OCI-LY3 (cell line): Measurements from ENCODE around the gene FLYWCH2.

Experiments
- H2AFZ ChIP-seq: fragments of 200-600, 300-600 bp; shearing (Covaris generic); 2 replicates; pipeline ENCODE4 v1.6.0; 2014; ENCODE audit warnings: antibody characterized with exemption, low read depth, low read length
- H3K27ac ChIP-seq: fragments of 200-600, 300-600 bp; sonication (generic); 2 replicates; pipeline ENCODE4 v1.5.1; 2014; ENCODE audit warnings: mild to moderate bottlenecking, low read length, moderate library complexity, mixed read lengths
- H3K27me3 ChIP-seq: fragments of 200-600, 300-600 bp; sonication (generic); 2 replicates; pipeline ENCODE4 v1.6.1; 2014; ENCODE audit warnings: low read depth, low read length, mixed read lengths
- H3K36me3 ChIP-seq: fragments of 200-600, 300-600 bp; sonication (generic); replicated peaks from 2 replicates; pipeline ENCODE3; 2014; ENCODE audit warnings: low read depth, low read length, mixed read lengths
- H3K4me1 ChIP-seq: fragments of 300-600, 200-600 bp; sonication (generic); 2 replicates; pipeline ENCODE4 v1.6.1; 2014; ENCODE audit warnings: low read length, mixed read lengths
- H3K4me2 ChIP-seq: fragments of 200-600, 300-600 bp; sonication (generic); 2 replicates; pipeline ENCODE4 v1.6.1; 2014; ENCODE audit warnings: low read length, mixed read lengths
- H3K4me3 ChIP-seq: fragments of 300-600, 200-600 bp; sonication (generic); 2 replicates; pipeline ENCODE4 v1.5.1; 2014; ENCODE audit warnings: antibody characterized with exemption, mild to moderate bottlenecking, low read length, moderate library complexity
- H3K79me2 ChIP-seq: fragments of 300-600, 200-600 bp; shearing (Covaris generic); 2 replicates; pipeline ENCODE4 v1.6.1; 2014; ENCODE audit warnings: mild to moderate bottlenecking, low read length, mixed read lengths
- H3K9ac ChIP-seq: fragments of 300-600, 200-600 bp; shearing (Covaris generic); 2 replicates; pipeline ENCODE4 v1.6.0; 2014; ENCODE audit warnings: mild to moderate bottlenecking, low read length, moderate library complexity
- H3K9me3 ChIP-seq: fragments of 200-600, 300-600 bp; shearing (Covaris generic); 2 replicates; pipeline ENCODE4 v1.6.1; 2014; ENCODE audit warnings: low read length, mixed read lengths; ENCODE audit not compliant: insufficient read depth
- H4K20me1 ChIP-seq: fragments of 200-600, 300-600 bp; sonication (generic); 2 replicates; pipeline ENCODE4 v1.6.1; 2016; ENCODE audit warnings: low read length, mixed read lengths; ENCODE audit not compliant: insufficient read depth
- EZH2phosphoT487 ChIP-seq: fragments of 200-600 bp; shearing (Covaris generic); IDR thresholded peaks from 2 replicates; pipeline ENCODE4 v1.6.1; 2018; ENCODE audit warnings: antibody characterized with exemption, mixed run types, low read depth
- TF ChIP-seq, protein P1 (sequence below): fragments of 200-600, 300-600 bp; sonication (generic); IDR thresholded peaks from 2 replicates; pipeline ENCODE4 v1.5.1; 2014; ENCODE audit warnings: antibody characterized with exemption, low read length, low read depth

Gene FLYWCH2

DNA sequence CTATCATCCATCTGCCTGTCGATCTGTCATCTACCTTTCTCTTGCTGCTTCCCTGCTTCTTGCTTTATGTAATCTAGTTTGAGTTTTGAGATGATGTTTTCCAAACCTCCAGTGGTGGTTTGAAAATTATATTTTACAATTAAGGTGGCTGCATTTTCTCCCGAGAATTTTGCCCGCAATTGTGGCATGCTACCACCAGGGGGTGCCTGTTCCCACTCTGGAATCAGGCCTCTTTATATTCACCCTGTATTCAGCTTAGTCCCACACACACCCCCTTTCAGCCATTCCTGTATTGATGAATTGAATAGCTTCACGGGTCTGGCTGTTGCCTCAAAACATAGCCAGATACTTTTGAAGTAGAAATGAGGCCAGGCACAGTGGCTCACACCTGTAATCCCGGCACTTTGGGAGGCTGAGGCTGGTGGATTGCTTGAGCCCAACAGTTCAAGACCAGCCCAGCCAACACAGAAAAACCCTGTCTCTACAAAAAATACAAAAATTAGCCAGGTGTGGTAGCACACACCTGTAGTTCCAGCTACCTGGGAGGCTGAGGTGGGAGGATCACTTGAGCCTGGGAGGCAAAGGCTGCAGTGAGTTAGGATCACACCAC, 28.2 kb upstream of the FLYWCH2 start:
- no peaks in the 10 kb centered on the region for H3K27me3 ChIP-seq
- no peak overlapping the region for H3K4me2 ChIP-seq
- H3K9ac ChIP-seq: no peak overlapping the region
- H3K4me3 ChIP-seq: no peak overlapping the region
- H3K36me3 ChIP-seq: no peaks in the 10 kb centered on the region
- peaks cover 6% of the 10 kb centered on the region; the same call in 1 of the 2 replicates for H3K9me3 ChIP-seq
- no peaks in the 10 kb centered on the region for H3K4me1 ChIP-seq
- no peak for TF ChIP-seq EZH2phosphoT487
- TF ChIP-seq, protein P1, sequence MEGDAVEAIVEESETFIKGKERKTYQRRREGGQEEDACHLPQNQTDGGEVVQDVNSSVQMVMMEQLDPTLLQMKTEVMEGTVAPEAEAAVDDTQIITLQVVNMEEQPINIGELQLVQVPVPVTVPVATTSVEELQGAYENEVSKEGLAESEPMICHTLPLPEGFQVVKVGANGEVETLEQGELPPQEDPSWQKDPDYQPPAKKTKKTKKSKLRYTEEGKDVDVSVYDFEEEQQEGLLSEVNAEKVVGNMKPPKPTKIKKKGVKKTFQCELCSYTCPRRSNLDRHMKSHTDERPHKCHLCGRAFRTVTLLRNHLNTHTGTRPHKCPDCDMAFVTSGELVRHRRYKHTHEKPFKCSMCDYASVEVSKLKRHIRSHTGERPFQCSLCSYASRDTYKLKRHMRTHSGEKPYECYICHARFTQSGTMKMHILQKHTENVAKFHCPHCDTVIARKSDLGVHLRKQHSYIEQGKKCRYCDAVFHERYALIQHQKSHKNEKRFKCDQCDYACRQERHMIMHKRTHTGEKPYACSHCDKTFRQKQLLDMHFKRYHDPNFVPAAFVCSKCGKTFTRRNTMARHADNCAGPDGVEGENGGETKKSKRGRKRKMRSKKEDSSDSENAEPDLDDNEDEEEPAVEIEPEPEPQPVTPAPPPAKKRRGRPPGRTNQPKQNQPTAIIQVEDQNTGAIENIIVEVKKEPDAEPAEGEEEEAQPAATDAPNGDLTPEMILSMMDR: peak; percentile 60
- no peak overlapping the region for H2AFZ ChIP-seq
- no peak overlapping the region for H3K27ac ChIP-seq
- H3K79me2 ChIP-seq: no peaks in the 10 kb centered on the region
- H4K20me1 ChIP-seq: no peaks in the 10 kb centered on the region

DNA sequence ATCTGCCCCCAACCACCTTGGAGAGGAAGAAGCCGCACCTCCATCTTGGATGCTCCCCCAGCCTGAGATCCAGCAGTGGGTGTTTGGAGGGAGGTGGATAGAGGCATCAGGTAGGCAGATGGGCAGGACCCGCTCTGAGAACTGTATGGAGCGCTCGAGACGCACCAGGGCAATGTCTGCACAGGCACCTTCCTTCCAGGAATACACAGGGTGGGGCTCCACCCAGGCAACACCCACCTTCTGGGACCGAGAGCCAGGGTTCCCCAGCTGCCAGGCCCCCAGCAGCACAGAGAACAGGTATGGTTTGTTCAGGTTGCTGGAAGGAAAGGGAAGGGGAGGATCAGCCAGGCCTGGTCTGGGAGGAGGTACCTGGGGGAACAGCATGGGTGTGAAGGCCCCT, 27.5 kb upstream of the FLYWCH2 start:
- Histone ChIP-seq H3K4me2 (no peak overlapping the region), H3K79me2 (no peaks in the 10 kb centered on the region), H4K20me1 (no peaks in the 10 kb centered on the region), H3K4me3 (no peak overlapping the region), H3K4me1 (no peaks in the 10 kb centered on the region), H3K9ac (no peak overlapping the region), H2AFZ (no peak overlapping the region), H3K27me3 (no peaks in the 10 kb centered on the region), H3K36me3 (no peaks in the 10 kb centered on the region), H3K9me3 (peaks cover 6% of the 10 kb centered on the region; the same call in 1 of the 2 replicates), H3K27ac (no peak overlapping the region)
- TF ChIP-seq EZH2phosphoT487: no peak
- TF ChIP-seq, protein P1: no peak

GRCh38 chr16:2856061-2856670, 26.8 kb upstream of the FLYWCH2 start:
- Histone ChIP-seq H3K79me2 (no peaks in the 10 kb centered on the region), H3K9ac (no peak overlapping the region), H3K36me3 (no peaks in the 10 kb centered on the region), H3K4me2 (no peak overlapping the region), H3K27ac (no peak overlapping the region), H3K9me3 (peaks cover 6% of the 10 kb centered on the region; the same call in 1 of the 2 replicates), H3K4me1 (no peaks in the 10 kb centered on the region), H3K4me3 (no peak overlapping the region), H3K27me3 (no peaks in the 10 kb centered on the region), H4K20me1 (no peaks in the 10 kb centered on the region), H2AFZ (no peak overlapping the region)
- TF ChIP-seq EZH2phosphoT487: no peak
- TF ChIP-seq, protein P1: no peak

DNA sequence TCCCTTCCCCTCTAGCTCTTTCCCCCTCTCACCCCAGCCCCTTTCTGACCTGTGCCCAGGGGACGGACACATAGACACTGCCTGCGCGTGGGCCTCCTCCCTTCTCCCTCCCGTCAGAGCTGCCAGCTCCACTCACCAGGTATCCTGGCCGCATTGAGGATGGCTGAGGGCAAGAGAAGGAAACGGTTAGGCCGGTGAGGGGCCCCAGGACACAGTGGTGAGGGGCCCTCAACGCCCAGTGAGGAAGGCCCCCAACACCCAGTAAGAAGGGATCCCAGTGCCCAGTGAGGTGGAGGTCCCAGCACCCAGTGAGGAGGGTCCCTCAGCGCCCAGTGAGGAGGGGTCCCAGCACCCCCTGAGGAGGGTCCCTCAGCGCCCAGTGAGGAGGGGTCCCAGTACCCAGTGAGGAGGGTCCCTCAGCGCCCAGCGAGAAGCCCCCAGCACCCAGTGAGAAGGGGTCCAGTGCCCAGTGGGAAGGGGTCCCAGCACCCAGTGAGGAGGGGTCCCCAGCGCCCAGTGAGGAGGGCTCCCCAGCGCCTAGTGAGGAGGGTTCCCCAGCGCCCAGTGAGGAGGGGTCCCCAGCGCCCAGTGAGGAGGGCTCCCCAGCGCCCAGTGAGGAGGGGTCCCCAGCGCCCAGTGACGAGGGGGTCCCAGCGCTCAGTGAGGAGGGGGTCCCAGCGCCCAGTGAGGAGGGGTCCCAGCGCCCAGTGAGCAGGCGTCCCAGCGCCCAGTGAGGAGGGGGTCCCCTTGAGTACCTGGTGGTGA, 26.1 kb upstream of the FLYWCH2 start:
- Histone ChIP-seq H3K9ac (no peak overlapping the region), H3K27me3 (no peaks in the 10 kb centered on the region), H3K79me2 (no peaks in the 10 kb centered on the region), H2AFZ (no peak overlapping the region), H3K4me3 (no peak overlapping the region), H3K36me3 (no peaks in the 10 kb centered on the region), H3K9me3 (peaks cover 6% of the 10 kb centered on the region; the same call in 1 of the 2 replicates), H4K20me1 (no peaks in the 10 kb centered on the region), H3K4me2 (no peak overlapping the region), H3K27ac (no peak overlapping the region), H3K4me1 (no peaks in the 10 kb centered on the region)
- TF ChIP-seq EZH2phosphoT487: no peak
- TF ChIP-seq, protein P1: no peak
